Stimulated activated CD8-positive, alpha-beta memory T cell treated with anti-CD3 and anti-CD28 coated beads, Interleukin-7, amount 100 ng/mL, for 4 hours (primary cell): ENCODE data around the gene EZR.
A peak's percentile ranks its signal among the peaks of the same experiment; 100 is the strongest.
"Not testable (repeated sequence)": the region's sequence is repeated elsewhere in the genome, so short reads cannot be mapped to it uniquely, and the experiment has no call there.

Source experiments
- DNase-seq, 2 donors: peaks; one replicate each; pipeline ENCODE4 v3.0.0-alpha.2; 2020; ENCODE audit warnings: low read depth in 2 of 2

EZR gene

DNA sequence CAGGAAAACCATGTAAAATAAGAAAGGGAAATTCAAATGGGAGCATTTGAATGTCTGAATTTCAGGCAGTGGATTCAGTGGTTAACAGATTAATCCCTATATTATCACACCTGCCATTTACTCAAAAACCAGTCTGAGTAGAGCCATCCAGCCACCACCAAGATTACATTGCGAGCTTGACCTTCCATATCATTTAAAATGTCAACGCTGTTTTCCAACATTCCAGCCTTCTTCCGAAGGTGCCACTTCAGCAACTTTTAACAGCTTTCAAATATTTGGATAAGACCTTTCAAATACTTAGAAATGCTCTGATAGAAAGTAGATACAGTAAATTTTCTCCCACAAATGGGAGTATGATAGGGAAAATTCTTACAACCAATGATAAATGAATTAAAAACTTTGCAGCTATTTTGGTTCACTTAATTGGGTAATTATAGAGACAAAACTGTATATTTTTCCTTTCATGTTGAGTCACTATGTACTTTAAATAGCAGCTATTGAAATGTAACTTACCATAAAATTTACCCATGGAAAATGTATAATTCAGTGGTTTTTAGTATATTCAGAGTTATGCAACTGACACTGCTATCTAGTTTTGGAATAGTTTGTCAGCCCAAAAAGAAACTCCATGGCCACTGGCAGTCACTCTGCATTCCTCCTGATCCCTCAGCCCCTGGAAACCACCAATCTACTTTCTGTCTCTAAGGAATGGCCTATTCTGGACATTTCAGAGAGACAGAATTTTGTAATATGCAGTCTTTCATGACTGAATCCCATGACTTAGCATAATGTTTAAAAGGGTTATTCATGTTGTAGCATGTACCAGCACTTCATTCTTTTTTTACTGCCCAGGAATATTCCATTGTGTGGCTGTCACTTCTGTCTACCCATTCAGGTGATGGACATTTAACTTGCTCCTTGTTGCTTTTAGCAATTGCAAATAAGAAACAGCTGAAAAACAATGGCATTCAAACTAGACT, 21.5 kb downstream of the EZR start:
- DNase-seq: no peak

DNA sequence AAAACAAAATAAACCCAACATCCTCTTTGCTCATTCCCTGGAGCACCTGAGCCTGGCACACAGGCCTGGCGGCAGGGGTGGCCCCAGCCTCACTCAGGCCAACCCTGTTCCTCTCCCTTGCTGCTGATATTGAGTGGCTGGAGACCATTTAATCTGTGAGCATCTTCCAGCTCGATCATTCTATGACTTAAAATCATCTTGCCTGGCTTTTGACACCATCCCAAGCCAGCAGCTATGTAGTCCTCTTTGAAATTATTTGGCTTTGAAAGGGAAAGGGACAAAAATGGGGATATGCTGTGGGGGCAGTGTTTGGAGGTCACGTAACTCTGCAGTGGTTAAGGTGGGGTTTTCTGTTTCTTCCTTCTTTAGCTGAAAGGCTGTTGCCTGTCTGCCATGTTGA, 22.8 kb downstream of the EZR start:
- DNase-seq: no peak

GRCh38 chr6:158795516-158795915, 23.7 kb downstream of the EZR start:
- DNase-seq: no peak

DNA sequence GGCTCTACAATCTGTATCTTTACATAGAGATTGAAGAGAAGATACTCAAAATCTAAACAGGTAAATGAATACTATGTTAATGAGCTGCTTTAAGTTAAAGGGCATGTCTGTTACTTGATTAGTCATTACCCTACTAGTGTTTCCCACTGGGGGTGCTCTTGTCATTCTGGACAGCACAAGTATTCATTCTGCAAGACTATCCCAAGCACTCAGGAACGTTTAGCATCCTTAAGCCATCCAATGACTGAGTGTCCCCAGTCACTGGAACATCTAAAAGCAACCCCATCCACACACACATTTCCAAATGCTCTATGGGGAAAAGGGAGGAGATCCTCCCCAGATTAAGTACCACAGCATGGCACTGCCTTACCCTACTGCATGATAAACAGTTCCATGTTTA, 25.7 kb downstream of the EZR start:
- DNase-seq: no peak

GRCh38 chr6:158792505-158792904, 26.7 kb downstream of the EZR start:
- not testable (repeated sequence) for DNase-seq

DNA sequence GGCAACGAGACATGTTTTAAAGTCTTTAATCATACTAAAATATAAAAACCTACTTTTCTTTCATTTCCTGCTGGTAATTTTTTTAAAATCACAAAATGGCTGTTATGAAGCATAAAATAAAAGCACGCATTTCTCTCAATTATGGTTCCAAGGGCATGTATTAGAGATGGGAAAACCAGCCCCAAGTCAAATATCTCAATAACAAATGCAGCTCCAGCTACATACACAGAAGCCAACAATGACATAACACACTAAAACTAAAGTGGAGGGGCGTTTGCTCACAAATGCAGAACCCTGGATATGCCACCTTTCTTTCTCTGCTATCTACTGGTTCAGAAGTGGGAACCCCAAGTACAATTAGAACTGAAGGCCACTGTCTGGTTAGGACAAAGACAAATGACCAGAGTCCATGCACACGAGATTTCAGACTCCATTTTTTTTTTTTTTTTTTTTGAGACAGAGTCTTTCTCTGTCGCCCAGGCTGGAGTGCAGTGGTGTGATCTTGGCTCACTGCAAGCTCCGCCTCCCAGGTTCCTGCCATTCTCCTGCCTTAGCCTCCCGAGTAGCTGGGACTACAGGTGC, 27.8 kb downstream of the EZR start:
- no peak for DNase-seq

DNA sequence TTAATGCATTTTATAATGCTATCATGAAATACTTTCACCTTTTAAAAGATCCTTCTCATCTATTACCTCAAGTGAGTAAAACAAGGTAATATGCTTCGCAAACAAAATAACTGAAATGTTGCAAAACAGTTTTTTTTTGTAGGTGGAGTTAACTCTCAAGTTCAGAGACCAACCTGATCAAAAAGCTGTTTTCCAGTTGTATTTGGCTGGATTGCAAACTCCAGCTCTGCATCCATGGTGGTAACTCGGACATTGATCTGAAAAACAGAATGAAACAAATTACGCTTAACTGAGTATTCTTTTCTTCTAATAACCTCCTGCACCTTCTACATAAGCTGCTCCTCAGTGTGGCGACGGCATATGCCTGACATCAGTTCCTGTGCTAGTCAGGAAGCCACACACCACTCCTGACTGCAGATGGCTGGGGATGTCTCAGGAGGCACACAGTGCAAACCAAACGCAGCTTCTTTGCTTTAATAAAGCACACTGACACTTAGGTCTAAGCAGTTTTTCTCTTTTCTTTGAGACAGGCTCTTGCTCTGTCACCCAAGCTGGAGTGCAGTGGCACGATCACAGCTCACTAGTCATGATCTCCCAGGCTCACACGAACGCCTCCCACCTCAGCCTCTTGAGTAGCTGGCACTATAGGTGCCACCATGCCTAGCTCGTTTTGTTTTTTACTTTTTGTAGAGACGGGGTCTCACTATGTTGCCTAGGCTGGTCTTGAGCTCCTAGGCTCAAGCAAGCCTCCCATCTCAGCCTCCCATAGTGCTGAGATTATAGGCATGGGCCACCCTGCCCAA, 29.9 kb downstream of the EZR start:
- peak in 1 of 2 donors; percentile 24 for DNase-seq

GRCh38 chr6:158787395-158787794, 31.8 kb downstream of the EZR start:
- no peak for DNase-seq

DNA sequence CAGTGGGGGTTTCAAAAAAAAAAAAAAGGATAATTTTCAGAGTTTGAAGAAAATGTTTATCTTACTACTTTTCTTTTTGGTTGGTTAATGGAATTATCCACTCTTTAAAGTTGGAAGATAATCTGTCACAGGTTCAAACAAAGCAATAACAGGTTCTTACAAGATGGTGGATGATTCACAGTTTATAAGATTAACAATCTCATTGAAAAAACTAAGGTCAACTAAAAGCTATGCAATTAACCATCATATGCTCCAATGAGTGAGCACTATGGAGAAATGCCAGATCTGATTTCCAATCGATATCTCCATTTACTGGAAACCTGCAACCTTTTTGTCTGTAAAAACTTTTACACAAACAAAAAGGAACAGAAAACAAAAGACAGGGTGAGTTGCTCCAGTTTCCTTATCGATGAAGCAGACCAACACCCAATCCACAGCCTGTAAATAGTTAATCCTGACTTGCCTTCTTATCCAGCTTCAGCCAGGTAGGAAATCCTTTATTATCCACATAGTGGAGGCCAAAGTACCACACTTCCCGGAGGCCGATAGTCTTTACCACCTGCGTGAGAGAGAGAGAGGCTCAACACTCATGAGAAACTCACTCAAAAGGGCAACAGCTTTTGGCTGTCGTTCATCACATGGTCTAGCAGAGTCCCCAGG, 32.4 kb downstream of the EZR start:
- no peak for DNase-seq

GRCh38 chr6:158785036-158785435, 34.1 kb downstream of the EZR start:
- no peak for DNase-seq

GRCh38 chr6:158784505-158784904, 34.7 kb downstream of the EZR start:
- DNase-seq: no peak

DNA sequence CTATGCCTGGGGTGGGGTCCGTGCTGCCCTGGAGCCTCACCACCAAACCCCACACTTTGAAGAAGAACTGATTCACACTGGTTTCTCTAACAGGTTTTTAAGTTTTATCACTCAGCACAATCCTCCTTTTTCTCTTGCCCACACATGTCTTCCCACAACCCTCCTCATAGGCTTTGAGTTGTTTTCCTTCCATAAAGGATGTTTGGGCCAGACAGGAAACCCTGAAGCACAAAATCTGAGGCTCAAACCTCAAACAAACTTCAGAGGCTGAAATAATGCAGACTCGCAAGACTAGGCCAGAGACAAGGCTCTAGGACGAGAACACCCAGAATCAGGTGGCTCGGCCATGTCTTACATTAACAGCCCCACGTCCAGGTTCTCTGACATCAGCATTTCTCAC, 35.3 kb downstream of the EZR start:
- no peak for DNase-seq

DNA sequence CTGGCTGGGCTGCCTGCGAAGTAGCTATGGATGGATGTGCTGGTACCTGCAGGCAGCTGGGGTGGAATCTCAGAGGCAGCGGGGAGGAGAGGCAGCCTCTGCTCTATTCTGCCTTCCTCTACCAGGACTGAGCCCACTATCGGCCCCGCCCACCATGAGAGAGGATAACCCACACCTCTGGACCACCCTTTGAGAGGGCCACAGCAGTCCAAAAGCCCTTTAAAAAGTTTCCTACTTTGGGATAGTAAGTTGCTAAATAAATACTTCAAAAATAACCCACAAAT, 36.1 kb downstream of the EZR start:
- DNase-seq: no peak

- DNase-seq: no peak
Measured at GRCh38 chr6:158782432-158783166, 36.6 kb downstream of the EZR start.

DNA sequence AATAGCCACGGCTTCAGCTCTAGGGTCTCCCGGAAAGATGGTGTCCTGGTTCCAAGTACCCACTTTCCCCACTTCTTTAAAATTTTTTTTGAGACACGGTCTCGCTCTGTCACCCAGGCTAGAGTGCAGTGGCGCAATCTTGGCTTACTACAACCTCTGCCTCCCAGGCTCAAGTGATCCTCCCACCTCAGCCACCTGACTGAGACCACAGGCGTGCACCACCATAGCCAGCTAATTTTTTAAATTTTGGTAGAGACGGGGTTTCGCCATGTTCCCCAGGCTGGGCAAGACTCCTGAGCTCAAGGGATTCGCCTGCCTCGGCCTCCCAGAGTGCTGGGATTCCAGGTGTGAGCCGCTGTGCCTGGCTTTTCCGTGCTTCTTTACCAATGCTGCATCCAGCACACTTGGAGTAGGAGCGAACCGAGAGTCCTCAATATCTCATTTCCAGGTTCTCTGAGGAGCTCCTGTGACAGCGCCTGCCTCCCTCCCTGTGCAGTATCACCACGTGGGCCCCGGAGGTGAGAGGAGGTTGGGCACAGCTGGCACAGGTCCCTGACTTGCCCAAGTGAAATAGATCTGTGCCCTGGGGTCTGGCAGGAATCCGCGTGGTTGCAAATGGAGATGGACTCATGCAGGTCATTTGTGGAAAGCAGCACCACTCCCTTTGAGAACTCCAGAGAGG, 37.3 kb downstream of the EZR start:
- DNase-seq: no peak

DNA sequence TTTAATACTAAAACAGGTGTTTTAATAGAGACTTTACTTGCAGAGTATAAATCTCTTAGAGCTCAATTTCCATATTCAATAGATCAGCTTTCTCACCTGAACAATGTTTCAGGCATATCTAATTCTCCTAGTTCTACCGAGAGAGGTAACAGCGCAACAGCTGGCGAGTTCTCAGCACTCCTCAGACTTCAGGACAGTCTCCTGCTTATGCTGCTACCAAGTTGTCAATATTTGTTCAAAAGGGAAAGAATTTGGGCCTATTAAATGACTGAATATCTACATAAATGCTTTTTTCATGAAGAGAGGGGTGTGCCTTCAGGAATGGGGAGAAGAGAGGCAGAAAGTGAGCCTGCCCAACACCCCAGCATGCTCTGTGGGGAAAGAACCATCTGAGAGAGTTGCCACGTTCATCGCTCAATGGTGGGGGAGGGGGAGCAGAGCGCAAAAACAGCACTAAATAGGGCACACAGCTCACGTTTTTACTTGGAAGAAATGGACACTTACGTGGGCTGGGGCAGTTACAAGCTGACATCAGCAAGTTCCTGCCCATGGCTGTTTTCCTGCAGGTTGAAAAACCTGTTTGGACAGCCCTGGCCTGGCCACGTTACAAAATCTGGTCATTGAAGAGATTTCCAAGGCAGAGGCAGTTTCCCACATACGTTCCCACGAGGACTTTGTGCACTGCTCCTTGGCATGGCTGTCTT, 38.0 kb downstream of the EZR start:
- DNase-seq: no peak

DNA sequence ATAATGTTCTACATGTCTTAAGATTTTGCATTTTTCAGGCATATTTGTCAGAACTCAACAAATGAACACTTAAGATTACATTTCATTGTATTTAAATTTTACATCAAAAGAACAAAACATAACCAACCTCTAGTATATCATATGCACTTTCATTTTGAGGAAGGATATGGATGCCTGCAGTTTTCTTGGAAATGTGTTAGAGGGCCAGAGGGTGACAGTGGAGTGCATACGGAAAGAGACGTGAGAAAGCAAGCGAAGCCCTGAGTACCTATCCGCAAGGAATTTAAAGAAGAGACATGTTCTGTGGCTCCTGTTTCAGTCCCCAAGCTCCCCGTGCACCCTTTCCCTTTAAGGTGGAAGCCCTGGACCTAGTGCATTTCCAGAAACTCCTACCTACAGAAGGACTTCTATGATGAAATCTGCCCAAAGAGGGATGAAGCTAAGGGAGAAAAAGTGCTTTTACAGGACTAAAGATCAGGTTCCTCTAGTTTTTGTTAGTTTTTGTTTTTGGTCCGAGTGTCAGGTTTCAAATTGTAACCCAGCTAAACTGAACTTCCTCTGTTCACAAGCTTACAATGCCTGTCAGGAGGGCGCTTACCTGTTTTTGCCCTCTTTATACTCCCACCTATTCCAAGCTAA, 38.8 kb downstream of the EZR start:
- DNase-seq: no peak

DNA sequence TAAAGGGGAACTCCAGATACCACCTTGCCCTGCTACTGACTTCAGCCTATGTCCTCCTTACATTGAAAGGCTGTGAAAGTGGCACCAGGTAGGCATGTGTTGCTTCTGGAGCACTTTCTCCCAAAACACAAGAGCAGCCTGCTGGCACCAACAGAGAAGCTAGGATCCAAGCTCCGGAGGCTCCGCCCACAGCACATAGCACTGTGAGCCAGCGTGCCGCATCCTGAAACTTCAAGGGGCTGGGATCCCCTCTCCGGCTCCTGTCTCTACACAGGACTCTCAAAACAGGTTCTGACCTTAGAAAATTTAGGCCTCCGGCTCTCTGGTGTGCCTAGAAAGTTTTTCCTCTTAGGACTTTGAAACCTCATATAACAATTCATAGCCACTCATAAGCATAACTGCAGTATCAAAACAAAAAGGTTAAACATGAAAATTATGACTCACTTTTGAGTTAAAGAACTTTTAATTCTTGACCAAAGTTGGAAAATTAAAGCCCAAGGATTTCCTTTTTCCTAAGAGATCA, 41.1 kb downstream of the EZR start:
- no peak for DNase-seq

DNA sequence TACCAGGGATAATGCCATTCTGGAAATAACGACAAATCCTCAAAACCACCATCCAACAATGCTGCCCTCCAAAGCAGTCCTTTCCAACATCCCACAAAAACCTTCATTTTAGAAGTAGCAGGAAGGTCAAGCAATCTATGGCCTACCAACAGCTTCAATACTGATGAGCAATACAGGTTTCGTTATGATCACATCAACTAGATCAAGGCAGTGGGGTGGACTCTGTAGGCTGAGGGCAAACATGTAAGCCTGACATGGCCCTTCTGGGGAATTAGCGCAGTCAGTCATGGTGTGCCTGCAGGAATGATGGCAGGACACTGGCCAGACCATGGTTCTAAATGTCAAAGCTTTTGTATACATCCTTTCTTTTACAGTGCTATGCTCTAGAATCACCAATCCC, 41.7 kb downstream of the EZR start:
- DNase-seq: no peak

DNA sequence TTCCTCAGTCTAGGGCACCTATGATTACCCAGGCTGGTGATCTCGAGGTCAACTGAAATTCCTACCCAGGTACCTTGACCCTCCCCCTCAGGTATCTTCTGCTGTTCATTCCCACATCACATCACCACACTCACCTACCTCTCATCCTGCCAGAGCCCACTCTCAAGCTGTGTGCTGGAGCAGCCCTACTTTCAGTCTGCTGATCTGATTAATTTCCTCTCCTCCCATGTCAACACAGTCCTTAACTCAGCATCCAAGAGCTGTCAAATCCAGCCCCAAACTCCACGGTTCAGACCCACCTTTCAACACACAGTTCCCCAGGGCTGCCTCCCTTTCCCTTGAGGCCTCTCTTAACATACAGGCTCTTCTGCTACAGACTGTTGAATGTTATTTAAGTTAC, 42.4 kb downstream of the EZR start:
- no peak for DNase-seq
